NCI-H226 (cell line): Measurements from ENCODE around the gene UBALD1.

Experiments used
- DNase-seq: peaks from one replicate; pipeline ENCODE4 v3.0.0-alpha.2; 2015

Gene UBALD1

DNA sequence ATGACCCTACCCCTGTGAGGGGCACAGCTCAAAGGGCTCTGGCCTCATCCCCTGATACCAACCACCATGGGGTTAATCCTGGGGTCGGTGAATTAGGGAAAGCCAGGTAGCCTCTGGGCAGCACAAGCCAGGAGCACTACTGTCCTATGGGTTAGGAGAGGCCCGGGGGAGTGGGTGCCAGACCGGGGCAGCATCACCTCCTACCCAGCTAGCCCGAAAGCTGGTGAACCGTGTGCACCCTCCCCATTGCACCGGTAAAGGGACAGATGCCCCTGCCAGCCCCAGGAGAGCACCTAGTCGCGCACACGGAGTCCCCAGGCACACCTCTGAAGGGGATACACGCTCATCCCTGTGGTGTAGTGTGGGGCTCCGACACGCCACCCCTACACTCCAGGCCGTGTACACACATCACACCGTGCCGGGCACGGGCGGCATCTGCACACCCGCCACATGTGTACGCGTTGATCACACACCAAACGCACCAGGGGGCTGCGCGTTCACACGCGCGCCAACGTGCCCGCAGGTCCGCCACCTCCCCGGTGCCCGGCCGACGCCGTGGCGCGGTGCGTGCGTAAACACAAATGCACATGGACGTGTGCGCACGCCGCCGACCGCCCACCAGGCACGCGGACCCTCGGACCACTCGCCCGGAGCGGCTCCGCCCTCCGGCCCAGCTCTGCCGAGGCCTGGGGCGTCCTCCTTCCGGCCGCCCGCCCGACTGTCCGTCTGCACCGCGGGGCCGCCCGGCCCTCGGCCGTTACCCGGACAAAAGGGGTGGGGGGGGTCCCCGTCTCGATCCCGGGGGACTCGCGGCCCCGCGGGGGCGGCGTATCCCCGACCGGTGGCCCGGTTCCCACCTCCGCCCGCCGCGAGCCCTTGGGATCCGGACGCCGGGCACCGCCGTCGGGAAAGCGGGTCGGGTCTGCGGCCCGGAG, 785 bp downstream of the UBALD1 start:
- no peak for DNase-seq

- DNase-seq, result no peak
These were observed 1.6 kb downstream of the UBALD1 start for GRCh38 chr16:4612977-4613635.

GRCh38 chr16:4612474-4612931, 2.2 kb downstream of the UBALD1 start:
- DNase-seq, result no peak

DNA sequence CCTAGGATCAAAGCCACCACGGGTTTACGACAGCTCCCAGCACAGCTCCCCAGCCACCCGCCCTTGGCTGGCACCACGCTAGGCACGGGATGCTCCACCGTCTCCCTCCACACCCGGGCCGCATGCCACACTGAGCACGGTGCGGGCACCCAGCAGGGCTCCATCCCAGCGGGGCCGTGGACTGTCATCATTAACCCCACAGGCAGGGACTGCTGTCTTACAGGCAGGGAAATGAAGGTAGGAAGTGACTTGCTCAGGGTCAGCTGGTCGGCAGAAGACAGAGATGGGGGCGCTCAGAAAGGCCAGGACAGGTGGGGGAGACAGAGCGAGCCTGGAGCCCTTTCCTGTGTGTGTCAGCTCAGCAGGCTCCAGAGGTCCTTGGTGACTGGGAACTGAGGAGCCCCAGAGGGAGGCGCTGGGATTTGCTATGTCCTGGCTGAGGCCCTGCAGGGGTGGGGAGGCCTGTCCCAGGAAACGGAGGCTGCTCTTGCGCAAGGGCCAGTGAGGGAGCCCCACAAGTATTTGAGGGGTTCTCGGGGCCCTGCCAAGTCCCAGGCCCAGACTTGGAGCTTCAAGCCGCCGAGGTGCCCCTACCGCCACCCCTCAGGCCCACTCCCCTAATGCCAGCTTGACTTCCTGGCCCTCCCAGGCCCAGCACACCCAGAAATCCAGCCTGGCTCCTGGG, 3.2 kb downstream of the UBALD1 start:
- no peak for DNase-seq

DNA sequence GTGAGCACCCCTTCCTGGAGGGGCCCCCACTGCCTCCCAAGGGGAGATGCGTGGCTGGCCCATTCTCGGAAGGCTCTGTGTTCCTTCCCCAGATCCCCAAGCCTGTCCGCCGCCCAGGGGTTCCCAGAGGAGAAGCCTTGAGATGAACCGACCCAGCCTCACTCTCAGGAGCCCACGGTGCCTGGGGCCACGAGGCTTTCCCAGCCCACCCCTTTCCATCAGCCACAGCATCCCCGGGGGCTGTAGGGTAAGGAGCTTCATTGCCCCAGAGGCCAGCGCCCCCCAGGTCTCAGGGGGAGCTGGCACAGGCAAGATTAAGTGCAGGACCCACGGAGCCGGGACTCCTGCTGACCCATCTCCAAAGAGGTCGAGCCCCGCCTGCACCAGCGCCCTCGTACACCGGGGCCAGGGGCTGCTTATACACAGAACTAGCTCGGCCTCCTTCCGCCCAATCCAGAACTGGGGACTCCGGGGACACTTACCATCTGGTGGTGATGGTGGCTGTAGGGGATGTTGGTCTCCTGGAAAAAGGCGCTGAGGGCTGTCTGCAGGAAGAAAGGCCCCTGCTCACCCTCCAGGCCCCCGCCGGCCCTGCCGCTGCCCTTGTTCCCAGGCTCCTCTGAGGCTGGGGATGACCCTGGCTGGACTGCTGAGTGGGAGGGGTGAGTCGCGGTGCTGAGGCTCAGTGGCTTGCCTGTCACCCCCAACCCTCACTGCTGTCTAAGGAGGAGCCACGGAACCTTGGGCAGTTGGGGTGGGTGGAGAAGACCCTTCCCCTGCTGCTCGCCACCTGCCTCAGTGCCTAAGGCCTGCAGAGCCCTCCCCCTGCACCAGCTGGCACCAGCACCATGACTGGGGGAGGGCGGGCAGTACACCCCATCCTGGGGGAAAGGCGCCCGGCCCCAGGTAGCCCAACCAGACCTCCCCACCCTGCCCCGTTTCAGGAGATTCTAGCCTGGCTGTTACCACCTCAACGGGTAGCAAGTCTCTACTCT, 4.4 kb downstream of the UBALD1 start:
- no peak for DNase-seq

DNA sequence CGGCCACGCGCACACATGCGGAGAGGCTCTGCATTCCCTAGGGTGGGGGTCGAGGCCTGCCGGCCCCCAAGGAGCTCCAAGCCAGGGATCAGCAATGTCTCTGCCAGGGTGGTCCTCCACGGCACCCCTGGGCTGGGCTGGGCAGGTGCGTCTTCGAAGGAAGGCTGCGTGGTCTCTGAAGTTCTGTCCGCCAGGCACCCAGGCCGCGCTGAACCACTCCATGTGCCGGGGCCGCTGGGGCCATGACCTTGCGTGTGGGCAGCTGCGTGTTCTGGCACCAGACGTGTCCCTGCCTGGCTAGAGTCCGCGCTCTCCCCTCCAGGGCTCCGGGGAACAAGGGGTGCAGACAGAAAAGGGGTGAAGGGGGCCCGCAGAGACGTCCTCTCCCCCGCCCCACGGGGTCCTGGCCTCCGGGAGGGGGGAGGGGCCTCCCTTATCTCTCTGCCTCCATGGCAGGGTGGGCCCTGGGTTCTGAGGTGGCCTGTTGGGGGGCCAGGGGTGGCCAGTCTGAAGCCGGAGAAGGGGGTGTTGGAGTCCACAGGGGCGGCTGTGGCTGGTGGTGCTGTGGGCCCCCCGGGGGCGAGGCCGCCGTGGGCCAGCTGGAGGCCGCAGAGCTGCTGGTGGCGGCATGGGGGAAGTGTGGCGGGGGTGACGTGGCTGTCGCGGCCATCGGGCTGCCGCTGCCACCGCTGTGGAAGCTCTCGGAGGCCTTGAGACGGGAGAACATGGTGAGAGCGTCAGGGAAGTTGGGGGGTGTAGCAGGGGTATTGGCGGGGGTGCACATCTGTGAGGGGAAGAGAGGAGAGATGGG, 5.3 kb downstream of the UBALD1 start:
- DNase-seq, result no peak

GRCh38 chr16:4608704-4608980, 6.0 kb downstream of the UBALD1 start:
- DNase-seq, result no peak

- no peak for DNase-seq
These were observed 6.6 kb downstream of the UBALD1 start for GRCh38 chr16:4607841-4608703.

GRCh38 chr16:4606354-4606753, 8.3 kb downstream of the UBALD1 start:
- DNase-seq, result no peak

GRCh38 chr16:4604401-4604800, 10.3 kb downstream of the UBALD1 start:
- DNase-seq, result no peak

DNA sequence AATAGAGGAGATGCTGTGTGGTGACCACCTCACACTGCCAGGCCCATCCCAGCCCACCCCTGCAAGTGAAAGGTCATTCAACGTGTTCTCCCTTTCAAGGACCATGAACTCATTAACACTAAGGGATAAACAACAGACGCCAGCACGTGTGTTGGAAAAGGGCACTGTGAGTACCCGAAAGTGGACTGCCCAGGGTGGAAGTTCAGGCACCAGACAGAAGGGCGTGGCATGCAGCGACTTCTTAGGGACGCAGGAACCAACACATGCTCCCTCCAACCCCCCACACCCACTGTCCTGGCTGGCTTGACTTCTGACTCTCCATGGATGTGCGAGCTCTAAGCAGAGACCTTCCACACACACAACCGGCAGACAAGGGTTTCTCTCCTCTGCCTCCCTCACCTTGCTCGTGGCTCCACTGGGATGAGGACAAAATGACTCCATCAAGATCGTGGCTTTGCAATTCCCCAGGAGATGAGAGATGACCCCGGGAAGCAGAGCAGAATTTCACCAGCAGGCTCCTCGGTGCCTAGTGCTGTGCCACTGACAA, 11.0 kb downstream of the UBALD1 start:
- no peak for DNase-seq

DNA sequence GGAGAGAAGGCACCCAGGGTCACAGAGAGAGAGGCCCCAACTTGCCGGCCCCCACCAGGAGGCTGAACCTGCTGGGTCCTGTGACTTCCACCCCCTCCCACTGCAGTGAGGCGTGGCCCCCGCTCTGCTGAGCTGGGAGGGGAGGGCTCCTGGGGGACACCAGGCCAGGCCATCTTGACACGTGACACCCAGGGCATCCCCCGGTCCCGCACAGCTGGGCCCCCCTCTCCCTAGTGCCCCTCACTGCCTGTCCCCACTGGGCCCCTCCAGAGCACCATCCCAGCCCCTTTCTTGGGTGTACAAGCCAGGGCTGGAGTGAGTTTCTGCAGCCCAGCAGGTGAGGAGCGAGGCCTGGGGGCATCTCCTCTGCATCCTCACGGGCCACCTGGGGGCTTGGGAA, 12.4 kb downstream of the UBALD1 start:
- no peak for DNase-seq

GRCh38 chr16:4601864-4602186, 12.9 kb downstream of the UBALD1 start:
- DNase-seq, result no peak

DNA sequence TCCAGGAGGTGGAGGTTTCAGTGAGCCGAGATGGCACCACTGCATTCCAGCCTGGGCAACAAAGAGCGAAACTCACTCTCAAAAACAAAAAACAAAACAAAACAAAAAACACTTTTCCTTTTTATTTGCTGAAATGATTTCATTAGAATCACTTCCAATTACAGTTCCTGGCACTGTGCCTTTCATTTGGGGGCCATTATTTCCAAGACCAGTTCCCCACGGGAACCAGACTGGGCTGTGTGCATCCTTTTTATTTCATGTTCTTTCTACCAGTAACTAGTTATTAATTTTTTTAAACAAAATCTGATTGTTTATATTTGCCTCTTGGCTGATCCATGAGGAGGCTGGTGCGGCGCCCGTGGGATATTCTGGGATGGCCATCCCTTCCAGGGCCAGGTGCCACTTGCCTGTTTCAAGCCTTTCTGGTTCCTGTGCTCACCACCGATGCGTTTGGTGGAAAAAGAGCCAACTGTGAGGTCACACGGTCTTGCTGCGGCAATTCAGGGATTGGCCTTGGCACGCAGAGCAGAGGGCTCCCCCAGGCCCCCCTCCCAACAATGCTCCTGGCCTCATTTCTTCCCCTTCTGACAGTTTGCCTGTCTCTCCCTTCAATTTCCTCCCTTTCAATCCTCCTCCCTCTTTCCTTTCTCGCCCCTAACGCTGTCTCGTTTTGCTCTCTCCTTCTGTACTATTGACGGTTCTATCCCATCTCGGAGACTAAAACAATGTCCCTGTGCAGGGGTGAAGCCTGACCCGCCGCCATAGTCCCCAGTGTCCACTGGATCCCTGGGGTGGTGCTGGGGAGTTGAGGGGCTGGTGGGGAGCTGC, 13.4 kb downstream of the UBALD1 start:
- no peak for DNase-seq

DNA sequence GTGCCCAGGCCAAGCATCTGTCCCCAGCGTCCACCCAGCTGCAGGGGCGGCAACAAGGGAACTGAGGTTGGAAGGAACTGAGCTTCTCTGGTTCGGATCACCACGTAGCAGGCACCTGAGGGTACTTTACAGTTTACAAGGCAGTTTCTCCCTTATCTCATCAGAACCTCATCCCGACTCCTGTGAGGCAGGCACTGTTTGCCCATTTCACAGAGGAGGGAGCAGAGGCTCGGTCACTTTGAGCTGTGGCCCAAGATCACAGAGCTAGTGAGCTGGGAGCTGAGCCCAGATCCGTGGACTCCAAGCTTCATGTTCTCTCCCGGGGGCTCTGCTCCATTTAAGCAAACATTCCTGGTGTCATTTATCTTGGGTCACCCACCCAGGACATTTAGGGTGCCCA, 15.1 kb downstream of the UBALD1 start:
- DNase-seq, result no peak

GRCh38 chr16:4599037-4599436, 15.7 kb downstream of the UBALD1 start:
- no peak for DNase-seq

DNA sequence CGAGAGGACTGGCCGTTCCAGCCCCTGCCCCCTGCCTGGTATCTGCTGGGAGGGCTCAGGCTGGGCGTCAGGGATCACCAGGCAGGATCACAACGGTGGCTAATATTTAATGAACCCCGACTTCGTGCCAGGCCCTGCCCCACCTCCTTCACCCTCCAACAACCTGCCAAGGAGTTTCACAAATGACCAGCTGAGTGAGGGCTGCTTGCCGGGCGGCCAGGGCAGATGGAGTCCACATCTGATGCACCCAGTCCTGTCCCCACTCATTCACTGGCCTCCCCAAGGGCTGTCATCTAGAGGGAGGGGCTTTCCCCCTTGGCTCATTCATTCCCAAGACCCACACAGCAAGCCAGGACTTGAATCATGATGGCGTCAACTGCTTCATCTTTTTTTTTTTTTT, 17.5 kb downstream of the UBALD1 start:
- no peak for DNase-seq

DNA sequence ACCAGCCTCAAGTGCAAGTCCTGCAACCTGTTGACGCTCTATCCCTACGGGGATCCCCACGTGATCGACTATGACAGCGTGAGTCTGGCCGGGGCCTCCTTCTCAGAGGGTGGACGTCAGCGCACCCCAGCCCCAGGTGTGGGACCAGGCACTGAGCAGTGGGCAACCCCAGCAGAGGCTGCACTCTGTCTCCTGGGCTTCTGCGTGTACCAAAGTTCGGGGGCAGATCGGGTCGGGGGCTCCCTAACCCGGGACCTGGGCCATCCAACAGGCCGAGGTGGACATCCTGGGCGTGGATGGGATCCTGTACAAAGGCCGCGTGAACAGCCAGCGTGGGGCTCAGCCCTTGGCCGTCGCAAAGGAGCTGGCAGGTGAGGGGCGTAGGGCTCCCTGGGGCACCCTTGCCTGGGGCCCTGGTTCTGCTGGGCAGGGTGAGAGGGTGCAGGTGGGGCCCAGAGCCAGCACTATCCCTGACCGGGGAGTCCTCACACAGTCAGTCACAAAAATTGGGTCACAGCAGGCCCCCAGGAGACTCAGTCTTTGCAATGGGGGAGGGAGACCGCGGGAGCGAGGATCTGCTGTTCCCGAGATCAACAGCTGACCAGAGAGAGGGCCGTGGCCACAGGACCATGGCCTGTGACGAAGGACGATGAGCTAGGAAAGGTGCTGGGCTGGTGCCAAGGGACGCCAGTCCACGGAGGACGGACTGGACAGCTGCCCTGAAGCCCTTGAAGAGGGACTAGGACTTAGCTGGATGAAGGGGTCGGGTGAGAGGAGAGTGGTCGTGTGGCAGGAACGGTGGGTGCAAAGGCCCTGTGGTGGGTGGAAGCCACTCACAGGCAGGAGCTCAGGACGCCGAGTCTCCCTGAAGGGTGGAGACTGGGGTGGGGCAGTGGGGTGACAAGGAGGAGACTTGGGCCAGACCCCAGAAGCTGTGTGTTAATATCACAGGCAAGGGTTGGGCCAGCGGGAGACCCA, 20.0 kb downstream of the UBALD1 start:
- DNase-seq, result no peak
